ENCODE measurements around the gene RABGAP1L.

Gene RABGAP1L

GRCh38 chr1:174417921-174418320 lies 258.6 kb downstream of the RABGAP1L start:
- Histone ChIP-seq H3K4me3 (ENCODE audit: low read depth, low read length) (no peak overlapping the region), H3K36me3 (ENCODE audit: control insufficient read depth in 2 of 2, insufficient read depth in 1 of 2, low read length in 2 of 2) (no peaks in the 10 kb centered on the region), H3K4me1 (ENCODE audit: control insufficient read depth, insufficient read depth, low read length) (no peaks in the 10 kb centered on the region), H3K9me3 (ENCODE audit: control insufficient read depth, insufficient read depth, low read depth, low read length) (no peaks in the 10 kb centered on the region), H3K27ac (ENCODE audit: extremely low read depth, low read depth, low read length) (no peak overlapping the region)
- ChIA-PET CTCF (no interaction called here), POLR2A (no interaction called here)
- TF ChIP-seq ZNF174 (tag by site-specific recombination; IDR thresholded peaks at IDR 0.05) (no peak), ZBTB17 (tag by site-specific recombination; IDR thresholded peaks at IDR 0.05) (no peak), ZNF202 (tag by site-specific recombination; IDR thresholded peaks at IDR 0.05; ENCODE audit: borderline replicate concordance) (no peak), ZNF2 (tag by site-specific recombination; IDR thresholded peaks at IDR 0.05) (no peak), KLF7 (tag by site-specific recombination; IDR thresholded peaks at IDR 0.05; ENCODE audit: borderline replicate concordance) (no peak), TRIM28 (IDR thresholded peaks at IDR 0.05; ENCODE audit: borderline replicate concordance, low read length) (no peak), ZNF658 (tag by site-specific recombination; IDR thresholded peaks at IDR 0.05) (no peak), GFI1B (tag by site-specific recombination; IDR thresholded peaks at IDR 0.05) (no peak), ZNF600 (tag by site-specific recombination; IDR thresholded peaks at IDR 0.05) (no peak), ZNF211 (tag by site-specific recombination; IDR thresholded peaks at IDR 0.05; ENCODE audit: low read depth) (no peak), ZNF544 (tag by site-specific recombination; IDR thresholded peaks at IDR 0.05) (no peak)

GRCh38 chr1:174425121-174425520 lies 265.8 kb downstream of the RABGAP1L start:
- no peak overlapping the region for H3K4me3 ChIP-seq (ENCODE audit: low read depth, low read length)
- POLR2A ChIA-PET: no interaction called here
- no peaks in the 10 kb centered on the region for H3K4me1 ChIP-seq (ENCODE audit: control insufficient read depth, insufficient read depth, low read length)
- H3K27ac ChIP-seq (ENCODE audit: extremely low read depth, low read depth, low read length): no peak overlapping the region
- 0 out of 2 replicates have a peak, but pooled peaks have one; percentile 10 for TF ChIP-seq SCRT2 (tag by site-specific recombination; IDR thresholded peaks at IDR 0.05)
- no peak for TF ChIP-seq ZNF416 (tag by site-specific recombination; IDR thresholded peaks at IDR 0.05)
- CTCF ChIA-PET: no interaction called here
- no peaks in the 10 kb centered on the region for H3K36me3 ChIP-seq (ENCODE audit: control insufficient read depth in 2 of 2, insufficient read depth in 1 of 2, low read length in 2 of 2)
- no peaks in the 10 kb centered on the region for H3K9me3 ChIP-seq (ENCODE audit: control insufficient read depth, insufficient read depth, low read depth, low read length)

GRCh38 chr1:174426153-174426552 lies 266.8 kb downstream of the RABGAP1L start:
- Histone ChIP-seq H3K4me1 (ENCODE audit: control insufficient read depth, insufficient read depth, low read length) (no peaks in the 10 kb centered on the region), H3K9me3 (ENCODE audit: control insufficient read depth, insufficient read depth, low read depth, low read length) (no peaks in the 10 kb centered on the region), H3K4me3 (ENCODE audit: low read depth, low read length) (no peak overlapping the region), H3K36me3 (ENCODE audit: control insufficient read depth in 2 of 2, insufficient read depth in 1 of 2, low read length in 2 of 2) (no peaks in the 10 kb centered on the region), H3K27ac (ENCODE audit: extremely low read depth, low read depth, low read length) (no peak overlapping the region)
- TF ChIP-seq ZSCAN4 (tag by site-specific recombination; IDR thresholded peaks at IDR 0.05) (no peak), ZBTB21 (tag by site-specific recombination; IDR thresholded peaks at IDR 0.05) (no peak), OSR2 (tag by site-specific recombination; IDR thresholded peaks at IDR 0.05) (no peak), ZNF280D (tag by site-specific recombination; IDR thresholded peaks at IDR 0.05) (no peak), BCL11A (tag by site-specific recombination; IDR thresholded peaks at IDR 0.05; ENCODE audit: low read depth) (no peak), ZNF16 (tag by site-specific recombination; IDR thresholded peaks at IDR 0.05; ENCODE audit: low read depth) (no peak), ZNF510 (tag by site-specific recombination; IDR thresholded peaks at IDR 0.05; ENCODE audit: insufficient replicate concordance) (no peak), GLIS2 (tag by site-specific recombination; IDR thresholded peaks at IDR 0.05) (no peak), ZBTB10 (tag by site-specific recombination; IDR thresholded peaks at IDR 0.05) (no peak), ZNF654 (tag by site-specific recombination; IDR thresholded peaks at IDR 0.05; ENCODE audit: low read depth) (no peak), EGR2 (tag by site-specific recombination; IDR thresholded peaks at IDR 0.05; ENCODE audit: low read depth) (no peak), ZBTB7A (tag by site-specific recombination; IDR thresholded peaks at IDR 0.05; ENCODE audit: low read depth) (no peak)
- POLR2A ChIA-PET: no interaction called here
- CTCF ChIA-PET: no interaction called here

Data from HEK293 (cell line).